Measurements from ENCODE around the gene ALOX12. TPM values are rescaled to one million over a fixed set of nuclear protein-coding genes. Genes with fewer than 3 reads are reported as not detected.
"Not testable (repeated sequence)": the region's sequence is repeated elsewhere in the genome, so short reads cannot be mapped to it uniquely, and the experiment has no call there.

The ALOX12 gene
- total RNA-seq, 1 donor from 2014 or later, result not detected

- DNase-seq (ENCODE audit: low read depth in 2 of 2), result peak; percentile 78 to 88
Measured at GRCh38 chr17:7045492-7046126, 49.8 kb downstream of the ALOX12 start.

- DNase-seq (ENCODE audit: low read depth in 2 of 2), result no peak
Measured at GRCh38 chr17:7046127-7046724, 50.4 kb downstream of the ALOX12 start.

GRCh38 chr17:7046725-7047397 is 51.0 kb downstream of the ALOX12 start:
- not testable (repeated sequence) for DNase-seq (ENCODE audit: low read depth in 2 of 2)

- DNase-seq (ENCODE audit: low read depth in 2 of 2), result no peak
Measured at GRCh38 chr17:7047566-7047965, 51.7 kb downstream of the ALOX12 start.

GRCh38 chr17:7048968-7049367 is 53.1 kb downstream of the ALOX12 start:
- DNase-seq (ENCODE audit: low read depth in 2 of 2), result peak in 1 of 2 donors; percentile 29

GRCh38 chr17:7050583-7050982 is 54.7 kb downstream of the ALOX12 start:
- DNase-seq (ENCODE audit: low read depth in 2 of 2), result not testable (repeated sequence)

- DNase-seq (ENCODE audit: low read depth in 2 of 2), result no peak
Measured at GRCh38 chr17:7056386-7056785, 60.5 kb downstream of the ALOX12 start.

GRCh38 chr17:7058831-7059447 is 63.1 kb downstream of the ALOX12 start:
- peak; percentile 75 to 97 for DNase-seq (ENCODE audit: low read depth in 2 of 2)

Other genes with a start within 250 kb of the ALOX12 start
- gene XAF1, start 240.0 kb upstream of the ALOX12 start, total RNA-seq, result 0.79 and 2.6 TPM in 2 replicates
- gene FBXO39, start 219.8 kb upstream of the ALOX12 start, total RNA-seq, result 1.3 and 6.9 TPM in 2 replicates
- not detected in 2 replicates for gene TEKT1, start 164.3 kb upstream of the ALOX12 start, total RNA-seq
- 34.2 and 60.7 TPM in 2 replicates for gene RNASEK, start 16.6 kb downstream of the ALOX12 start, total RNA-seq
- gene BCL6B, start 27.0 kb downstream of the ALOX12 start, total RNA-seq, result 54.5 and 59.9 TPM in 2 replicates
- 1.3 and 2.4 TPM in 2 replicates for gene SLC16A13, start 40.0 kb downstream of the ALOX12 start, total RNA-seq
- 0.22 and 1.2 TPM in 2 replicates for gene SLC16A11, start 48.0 kb downstream of the ALOX12 start, total RNA-seq
- 0.99 and 1.7 TPM in 2 replicates for gene CLEC10A, start 84.2 kb downstream of the ALOX12 start, total RNA-seq
- gene ASGR2, start 118.8 kb downstream of the ALOX12 start, total RNA-seq, result not detected in 2 replicates
- 14.4 and 28.8 TPM in 2 replicates for gene ASGR1, start 183.3 kb downstream of the ALOX12 start, total RNA-seq
- 5.4 and 9.1 TPM in 2 replicates for gene DLG4, start 223.8 kb downstream of the ALOX12 start, total RNA-seq
- 205 and 242 TPM in 2 replicates for gene ACADVL, start 223.9 kb downstream of the ALOX12 start, total RNA-seq
- gene DVL2, start 238.5 kb downstream of the ALOX12 start, total RNA-seq, result 25.1 and 31.9 TPM in 2 replicates
- gene PHF23, start 243.4 kb downstream of the ALOX12 start, total RNA-seq, result 30.9 and 38.5 TPM in 2 replicates
- gene GABARAP, start 246.4 kb downstream of the ALOX12 start, total RNA-seq, result 124 and 130 TPM in 2 replicates

Measured in lung microvascular endothelial cell (primary cell).